H9 (cell line): ENCODE results near the gene EHD2. TPM values are rescaled to one million over a fixed set of nuclear protein-coding genes. Genes with fewer than 3 reads are reported as not detected.

Experiments used
- DNase-seq: peaks from one replicate; pipeline ENCODE4 v3.0.0-alpha.2; 2017
- H2AFZ ChIP-seq: one replicate; pipeline ENCODE4 v1.6.1; 2013; ENCODE audit warnings: mild to moderate bottlenecking, low read length, control low read depth, moderate library complexity
- H2AK5ac ChIP-seq: 2 replicates; pipeline ENCODE4 v1.6.1; 2013; ENCODE audit warnings: low read length, control low read depth, mixed read lengths; ENCODE audit not compliant: insufficient read length
- H2BK120ac ChIP-seq: one replicate; pipeline ENCODE4 v1.6.1; 2013; ENCODE audit warnings: low read depth, mild to moderate bottlenecking, low read length, control low read depth, inconsistent platforms; ENCODE audit not compliant: poor library complexity, severe bottlenecking
- H2BK12ac ChIP-seq: 2 replicates; pipeline ENCODE4 v1.6.1; 2013; ENCODE audit warnings: low read length, control low read depth, mixed read lengths, low read depth; ENCODE audit not compliant: insufficient read length
- H2BK15ac ChIP-seq: 2 replicates; pipeline ENCODE4 v1.6.1; 2013; ENCODE audit warnings: low read depth, low read length, control low read depth
- H2BK20ac ChIP-seq: one replicate; pipeline ENCODE4 v1.6.1; 2013; ENCODE audit warnings: low read depth, mild to moderate bottlenecking, low read length, control low read depth, inconsistent platforms; ENCODE audit not compliant: poor library complexity, severe bottlenecking
- H2BK5ac ChIP-seq: 2 replicates; pipeline ENCODE4 v1.6.1; 2013; ENCODE audit warnings: low read length, control low read depth, mixed read lengths; ENCODE audit not compliant: insufficient read length
- H3K14ac ChIP-seq: 2 replicates; pipeline ENCODE4 v1.6.1; 2013; ENCODE audit warnings: low read length, control low read depth; ENCODE audit not compliant: insufficient read depth
- H3K18ac ChIP-seq: 2 replicates; pipeline ENCODE4 v1.6.1; 2013; ENCODE audit warnings: low read depth, mild to moderate bottlenecking, mixed read lengths, low read length, control low read depth; ENCODE audit not compliant: insufficient read length
- H3K23ac ChIP-seq: 2 replicates; pipeline ENCODE4 v1.6.1; 2013; ENCODE audit warnings: low read length, control low read depth, mixed read lengths, low read depth; ENCODE audit not compliant: insufficient read length
- H3K23me2 ChIP-seq: 2 replicates; pipeline ENCODE4 v1.6.1; 2013; ENCODE audit warnings: low read depth, mild to moderate bottlenecking, mixed read lengths, low read length, control low read depth; ENCODE audit not compliant: insufficient read length, poor library complexity, severe bottlenecking
- H3K27ac ChIP-seq: 2 replicates; pipeline ENCODE4 v1.5.1; 2013; ENCODE audit warnings: low read length, control low read depth, mixed read lengths, low read depth; ENCODE audit not compliant: insufficient read length
- H3K27me3 ChIP-seq: 2 replicates; pipeline ENCODE4 v1.6.1; 2013; ENCODE audit warnings: low read length, control low read depth, inconsistent platforms; ENCODE audit not compliant: insufficient read depth
- H3K4ac ChIP-seq: 2 replicates; pipeline ENCODE4 v1.6.1; 2013; ENCODE audit warnings: low read depth, mild to moderate bottlenecking, control low read depth, inconsistent platforms, low read length, moderate library complexity
- H3K4me1 ChIP-seq: 2 replicates; pipeline ENCODE4 v1.6.1; 2013; ENCODE audit warnings: low read length, control low read depth, inconsistent platforms; ENCODE audit not compliant: insufficient read depth
- H3K4me2 ChIP-seq: 2 replicates; pipeline ENCODE4 v1.6.1; 2013; ENCODE audit warnings: low read length, control low read depth, mixed read lengths; ENCODE audit not compliant: insufficient read length, insufficient read depth
- H3K56ac ChIP-seq: 2 replicates; pipeline ENCODE4 v1.6.1; 2013; ENCODE audit warnings: low read depth, mild to moderate bottlenecking, mixed read lengths, low read length, control low read depth; ENCODE audit not compliant: insufficient read length
- H3K79me1 ChIP-seq: 2 replicates; pipeline ENCODE4 v1.6.1; 2013; ENCODE audit warnings: low read depth, mild to moderate bottlenecking, moderate library complexity, low read length, control low read depth, inconsistent platforms; ENCODE audit not compliant: insufficient read depth, poor library complexity, severe bottlenecking
- H3K79me2 ChIP-seq: 2 replicates; pipeline ENCODE4 v1.6.1; 2013; ENCODE audit warnings: low read length, control low read depth, inconsistent platforms; ENCODE audit not compliant: insufficient read depth
- H3K9ac ChIP-seq: 2 replicates; pipeline ENCODE4 v1.6.1; 2013; ENCODE audit warnings: low read length, control low read depth, mixed read lengths; ENCODE audit not compliant: insufficient read length; ENCODE audit errors: extremely low read depth
- H3K9me3 ChIP-seq: one replicate; pipeline ENCODE4 v1.6.1; 2013; ENCODE audit warnings: low read depth, low read length, inconsistent platforms; ENCODE audit not compliant: control insufficient read depth
- H3T11ph ChIP-seq: one replicate; pipeline ENCODE4 v1.6.1; 2013; ENCODE audit warnings: mild to moderate bottlenecking, low read length, control low read depth, inconsistent platforms
- H4K20me1 ChIP-seq: one replicate; pipeline ENCODE4 v1.6.1; 2013; ENCODE audit not compliant: control insufficient read depth, insufficient read length, insufficient read depth
- H4K5ac ChIP-seq: 2 replicates; pipeline ENCODE4 v1.6.1; 2013; ENCODE audit warnings: low read depth, mild to moderate bottlenecking, mixed read lengths, low read length, control low read depth; ENCODE audit not compliant: insufficient read length
- H4K8ac ChIP-seq: replicated peaks from 2 replicates; pipeline ENCODE4 v1.6.1; 2013; ENCODE audit warnings: low read length, control low read depth, mixed read lengths, low read depth; ENCODE audit not compliant: insufficient read length
- H4K91ac ChIP-seq: 2 replicates; pipeline ENCODE4 v1.6.1; 2013; ENCODE audit warnings: low read depth, mild to moderate bottlenecking, moderate library complexity, mixed read lengths, low read length, control low read depth; ENCODE audit not compliant: insufficient read length
- H3K27ac Mint-ChIP-seq, 3 experiments: 2 replicates in 2 of 3; 3 replicates in 1 of 3; pipeline ENCODE4 v1.8.0; 2020 to 2021; ENCODE audit warnings: mixed read lengths in 3 of 3, mild to moderate bottlenecking in 1 of 3, moderate library complexity in 1 of 3
- H3K27me3 Mint-ChIP-seq: 2 replicates; pipeline ENCODE4 v1.8.0; 2021; ENCODE audit warnings: low read depth, mild to moderate bottlenecking, moderate library complexity, mixed read lengths
- H3K36me3 Mint-ChIP-seq, 3 experiments: 2 replicates in 2 of 3; 3 replicates in 1 of 3; pipeline ENCODE4 v1.8.0; 2020 to 2021; ENCODE audit warnings: low read depth in 3 of 3, mixed read lengths in 3 of 3; ENCODE audit not compliant: insufficient read depth in 1 of 3
- H3K4me1 Mint-ChIP-seq, 2 experiments: 2 replicates each; pipeline ENCODE4 v1.8.0; 2020; ENCODE audit warnings: mixed read lengths in 2 of 2
- H3K4me3 Mint-ChIP-seq, 2 experiments: 2 replicates in 1 of 2; 3 replicates in 1 of 2; pipeline ENCODE4 v1.8.0; 2020 to 2021; ENCODE audit warnings: mild to moderate bottlenecking in 2 of 2, mixed read lengths in 2 of 2, moderate library complexity in 1 of 2
- H3K9me3 Mint-ChIP-seq, 2 experiments: 2 replicates in 1 of 2; 3 replicates in 1 of 2; pipeline ENCODE4 v1.8.0; 2020; ENCODE audit warnings: mild to moderate bottlenecking in 2 of 2, mixed read lengths in 2 of 2, moderate library complexity in 1 of 2
- WGBS: extraction: QIAGEN DNeasy Blood & Tissue Kit; methylation state at CpG from one replicate; pipeline ENCODE4 v1.1.7; 2013; ENCODE audit warnings: missing lambda C conversion rate, low lambda C conversion rate, mixed read lengths; ENCODE audit not compliant: insufficient read length; ENCODE audit errors: extremely low coverage; 5-methylcytosine and 5-hydroxymethylcytosine counted together
- total RNA-seq: library from RNA; stranded (reverse); gene quantifications from 2 replicates; pipeline ENCODE4 v1.2.1, GENCODE V29; 2021
- TF ChIP-seq, protein P1 (sequence below): fragments of 200-600 bp; sonication (generic); conservative IDR thresholded peaks from 3 replicates; pipeline ENCODE4 v1.8.0; 2021; ENCODE audit warnings: antibody characterized with exemption, mild to moderate bottlenecking

Gene EHD2
- total RNA-seq, 1 experiment from 2014 or later, result 19.7 TPM

DNA sequence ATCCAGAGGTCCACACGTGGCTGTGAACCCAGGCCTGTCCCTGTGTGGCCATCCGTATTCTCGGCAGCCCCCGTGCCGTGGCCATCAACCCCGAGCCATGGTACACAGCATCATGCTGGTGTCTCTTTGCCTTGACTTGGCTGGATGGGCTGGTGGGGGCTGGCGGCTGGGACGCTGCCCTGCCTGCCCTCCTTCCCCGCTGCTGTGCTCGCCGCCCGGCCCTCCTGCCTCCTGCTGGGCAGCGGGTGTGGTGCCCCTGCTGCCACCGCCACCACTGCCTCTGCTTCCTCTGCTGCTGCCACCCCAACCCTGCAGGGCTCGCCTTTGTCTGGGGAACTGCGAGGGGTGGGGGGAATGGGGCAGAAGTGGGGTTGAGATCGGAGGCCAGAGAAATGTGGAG is 19.7 kb upstream of the EHD2 start:
- Histone ChIP-seq H3K4me1 (no peaks in the 10 kb centered on the region), H3K18ac (no peak overlapping the region), H3K79me2 (no peaks in the 10 kb centered on the region), H3K9me3 (no peaks in the 10 kb centered on the region), H3K23ac (no peak overlapping the region), H3K27ac (no peak overlapping the region), H4K20me1 (no peaks in the 10 kb centered on the region), H2BK5ac (no peak overlapping the region), H3K23me2 (no peaks in the 10 kb centered on the region), H3K4ac (no peak overlapping the region), H2AK5ac (no peak overlapping the region), H3T11ph (no peak overlapping the region), H3K27me3 (no peaks in the 10 kb centered on the region), H4K8ac (no peak overlapping the region), H3K9ac (no peak overlapping the region), H3K4me2 (no peak overlapping the region), H2BK20ac (no peak overlapping the region), H4K5ac (no peak overlapping the region), H2BK12ac (no peak overlapping the region), H2BK15ac (no peak overlapping the region), H2BK120ac (no peak overlapping the region), H3K79me1 (no peaks in the 10 kb centered on the region), H2AFZ (no peak overlapping the region), H3K56ac (no peak overlapping the region), H3K14ac (no peak overlapping the region; the same call in 1 of the 2 replicates), H4K91ac (no peak overlapping the region)
- Mint-ChIP-seq H3K9me3 (no peaks in the 10 kb centered on the region), H3K4me1 (peaks cover 2 to 9% of the 10 kb centered on the region in 2 experiments; a peak in 3 of 4 replicates), H3K27ac (no peak overlapping the region), H3K27me3 (no peaks in the 10 kb centered on the region), H3K36me3 (peaks cover 6 to 33% (median 26%) of the 10 kb centered on the region in 3 experiments; a peak in 6 of 7 replicates), H3K4me3 (no peak overlapping the region)
- TF ChIP-seq, protein P1, sequence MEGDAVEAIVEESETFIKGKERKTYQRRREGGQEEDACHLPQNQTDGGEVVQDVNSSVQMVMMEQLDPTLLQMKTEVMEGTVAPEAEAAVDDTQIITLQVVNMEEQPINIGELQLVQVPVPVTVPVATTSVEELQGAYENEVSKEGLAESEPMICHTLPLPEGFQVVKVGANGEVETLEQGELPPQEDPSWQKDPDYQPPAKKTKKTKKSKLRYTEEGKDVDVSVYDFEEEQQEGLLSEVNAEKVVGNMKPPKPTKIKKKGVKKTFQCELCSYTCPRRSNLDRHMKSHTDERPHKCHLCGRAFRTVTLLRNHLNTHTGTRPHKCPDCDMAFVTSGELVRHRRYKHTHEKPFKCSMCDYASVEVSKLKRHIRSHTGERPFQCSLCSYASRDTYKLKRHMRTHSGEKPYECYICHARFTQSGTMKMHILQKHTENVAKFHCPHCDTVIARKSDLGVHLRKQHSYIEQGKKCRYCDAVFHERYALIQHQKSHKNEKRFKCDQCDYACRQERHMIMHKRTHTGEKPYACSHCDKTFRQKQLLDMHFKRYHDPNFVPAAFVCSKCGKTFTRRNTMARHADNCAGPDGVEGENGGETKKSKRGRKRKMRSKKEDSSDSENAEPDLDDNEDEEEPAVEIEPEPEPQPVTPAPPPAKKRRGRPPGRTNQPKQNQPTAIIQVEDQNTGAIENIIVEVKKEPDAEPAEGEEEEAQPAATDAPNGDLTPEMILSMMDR, result 0 out of 3 replicates have a peak, but pooled peaks have one; percentile 14
- no peak for DNase-seq
- no CpG with 5 or more reads among the region's 17 CpGs for WGBS
